ENCODE results near the gene HCRTR1.

HCRTR1 gene

DNA sequence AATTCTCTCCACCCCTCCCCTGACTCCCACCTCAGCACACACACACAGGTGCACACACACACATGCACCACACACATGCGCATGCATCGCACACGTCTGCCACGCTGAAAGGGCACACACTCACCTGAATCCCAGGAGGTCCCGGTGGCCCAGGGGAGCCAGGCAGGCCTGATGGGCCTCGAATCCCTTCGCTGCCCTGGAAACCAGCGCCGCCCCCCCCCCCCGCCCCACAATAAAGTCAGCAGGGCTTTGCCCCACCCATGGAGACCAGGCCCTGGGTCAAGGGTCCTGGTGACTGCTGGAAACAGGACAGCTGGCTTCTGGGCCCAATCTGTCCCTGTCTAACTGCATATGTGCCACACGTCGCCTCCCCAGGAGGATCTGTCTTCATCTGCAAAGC, 45.0 kb downstream of the HCRTR1 start:
- no peak overlapping the region for H3K4me3 ChIP-seq (replicated peaks; ENCODE audit: low read depth, low read length)
- DNase-seq (ENCODE audit: extremely low read depth, low read depth) = no peak
- TF ChIP-seq, protein P1, sequence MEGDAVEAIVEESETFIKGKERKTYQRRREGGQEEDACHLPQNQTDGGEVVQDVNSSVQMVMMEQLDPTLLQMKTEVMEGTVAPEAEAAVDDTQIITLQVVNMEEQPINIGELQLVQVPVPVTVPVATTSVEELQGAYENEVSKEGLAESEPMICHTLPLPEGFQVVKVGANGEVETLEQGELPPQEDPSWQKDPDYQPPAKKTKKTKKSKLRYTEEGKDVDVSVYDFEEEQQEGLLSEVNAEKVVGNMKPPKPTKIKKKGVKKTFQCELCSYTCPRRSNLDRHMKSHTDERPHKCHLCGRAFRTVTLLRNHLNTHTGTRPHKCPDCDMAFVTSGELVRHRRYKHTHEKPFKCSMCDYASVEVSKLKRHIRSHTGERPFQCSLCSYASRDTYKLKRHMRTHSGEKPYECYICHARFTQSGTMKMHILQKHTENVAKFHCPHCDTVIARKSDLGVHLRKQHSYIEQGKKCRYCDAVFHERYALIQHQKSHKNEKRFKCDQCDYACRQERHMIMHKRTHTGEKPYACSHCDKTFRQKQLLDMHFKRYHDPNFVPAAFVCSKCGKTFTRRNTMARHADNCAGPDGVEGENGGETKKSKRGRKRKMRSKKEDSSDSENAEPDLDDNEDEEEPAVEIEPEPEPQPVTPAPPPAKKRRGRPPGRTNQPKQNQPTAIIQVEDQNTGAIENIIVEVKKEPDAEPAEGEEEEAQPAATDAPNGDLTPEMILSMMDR (IDR thresholded peaks at IDR 0.05; ENCODE audit: low read depth, low read length, missing control alignments) = no peak

DNA sequence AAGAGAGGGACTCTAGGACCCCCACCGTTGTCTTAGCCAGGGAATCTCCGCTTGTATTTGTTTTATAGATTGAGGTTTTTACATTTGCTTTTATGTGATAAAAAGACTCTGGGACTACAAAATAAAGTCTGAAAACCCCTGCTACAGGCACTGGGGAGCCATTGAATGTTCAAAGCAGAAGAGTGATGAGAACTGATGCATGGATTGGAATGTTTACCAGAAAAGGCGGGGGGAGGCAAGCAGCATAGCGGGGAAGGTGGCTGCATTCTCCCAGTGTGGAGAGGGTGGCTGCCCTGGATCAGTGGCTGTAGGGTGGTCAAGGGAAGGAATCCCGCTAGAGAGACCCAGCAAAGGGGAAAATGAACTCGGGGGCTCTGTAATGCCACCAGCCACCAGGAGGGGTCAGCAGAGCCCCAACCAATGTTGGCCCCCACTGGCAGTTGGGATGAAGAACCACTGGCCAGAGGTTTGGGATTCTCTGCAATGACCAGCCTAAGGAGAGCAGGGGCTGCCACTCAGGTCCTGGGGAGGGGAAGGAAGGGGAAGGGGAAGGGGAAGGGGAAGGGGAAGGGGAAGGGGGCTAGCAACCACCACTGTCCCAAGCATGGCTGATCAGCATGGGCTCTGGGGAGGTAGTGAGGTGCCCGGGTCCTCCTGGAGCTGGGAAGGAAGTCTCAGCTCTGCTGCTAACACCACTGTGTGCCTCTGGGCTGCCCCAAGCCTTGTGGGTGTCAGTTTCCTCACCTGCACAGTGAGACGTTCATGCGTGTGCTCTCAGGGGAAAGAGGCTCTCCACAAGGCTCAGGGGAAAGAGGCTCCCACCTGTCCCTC, 46.3 kb downstream of the HCRTR1 start:
- H3K4me3 ChIP-seq (replicated peaks; ENCODE audit: low read depth, low read length) = no peak overlapping the region
- no peak for DNase-seq (ENCODE audit: extremely low read depth, low read depth)
- TF ChIP-seq, protein P1 (IDR thresholded peaks at IDR 0.05; ENCODE audit: low read depth, low read length, missing control alignments) = peak; percentile 82

DNA sequence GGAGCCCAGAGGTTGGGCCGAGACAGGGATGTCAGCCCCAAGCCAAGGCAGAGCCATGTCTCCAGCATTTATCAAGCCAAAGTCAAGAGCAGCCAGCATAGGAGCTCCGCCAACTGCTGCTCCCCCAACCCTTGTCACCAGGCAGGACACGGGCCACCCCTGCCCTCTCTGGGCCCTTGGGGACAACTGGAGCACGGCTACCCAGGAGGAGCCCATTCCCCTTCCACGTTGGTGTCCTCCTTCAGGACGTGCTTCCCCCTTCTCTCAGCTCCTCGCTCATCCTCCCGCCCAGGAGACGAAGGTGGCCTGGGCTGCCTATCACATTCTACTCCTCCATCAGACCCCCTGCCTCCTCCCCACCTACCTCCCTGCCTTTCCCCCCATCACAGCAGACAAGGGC, 47.0 kb downstream of the HCRTR1 start:
- TF ChIP-seq, protein P1 (IDR thresholded peaks at IDR 0.05; ENCODE audit: low read depth, low read length, missing control alignments) = no peak
- H3K4me3 ChIP-seq (replicated peaks; ENCODE audit: low read depth, low read length) = no peak overlapping the region
- no peak for DNase-seq (ENCODE audit: extremely low read depth, low read depth)

DNA sequence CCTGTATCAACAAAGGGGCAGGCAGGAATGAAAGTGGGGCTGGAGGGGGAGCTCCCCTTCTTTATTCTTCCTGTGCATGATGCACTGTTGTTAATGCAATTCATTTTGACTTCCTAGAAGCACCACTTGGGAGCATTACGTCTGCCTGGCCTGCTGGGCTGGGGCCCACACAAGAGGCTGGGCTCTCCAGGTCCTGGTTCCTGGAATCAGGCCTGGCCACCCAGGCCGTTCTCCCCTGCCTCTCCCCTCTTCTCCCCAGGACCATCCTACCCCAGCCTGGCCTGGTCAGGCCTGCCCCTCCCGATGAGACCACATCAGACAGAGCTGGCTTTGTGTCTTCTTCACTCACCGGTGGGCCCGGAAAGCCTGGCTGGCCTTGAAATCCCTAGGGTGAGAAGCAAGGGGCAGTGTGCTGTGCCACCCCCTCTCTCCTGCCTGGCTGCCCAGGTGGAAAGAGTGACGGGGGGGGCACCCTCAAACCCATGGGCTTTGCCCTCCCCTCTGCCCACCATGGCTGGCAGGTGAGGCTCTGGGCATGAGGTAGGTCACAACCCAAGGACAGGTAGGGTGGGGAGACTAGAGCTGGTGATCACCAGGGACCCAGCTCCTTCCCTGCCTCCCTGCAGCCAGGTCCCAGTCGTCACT, 47.9 kb downstream of the HCRTR1 start:
- TF ChIP-seq, protein P1 (IDR thresholded peaks at IDR 0.05; ENCODE audit: low read depth, low read length, missing control alignments) = no peak

DNA sequence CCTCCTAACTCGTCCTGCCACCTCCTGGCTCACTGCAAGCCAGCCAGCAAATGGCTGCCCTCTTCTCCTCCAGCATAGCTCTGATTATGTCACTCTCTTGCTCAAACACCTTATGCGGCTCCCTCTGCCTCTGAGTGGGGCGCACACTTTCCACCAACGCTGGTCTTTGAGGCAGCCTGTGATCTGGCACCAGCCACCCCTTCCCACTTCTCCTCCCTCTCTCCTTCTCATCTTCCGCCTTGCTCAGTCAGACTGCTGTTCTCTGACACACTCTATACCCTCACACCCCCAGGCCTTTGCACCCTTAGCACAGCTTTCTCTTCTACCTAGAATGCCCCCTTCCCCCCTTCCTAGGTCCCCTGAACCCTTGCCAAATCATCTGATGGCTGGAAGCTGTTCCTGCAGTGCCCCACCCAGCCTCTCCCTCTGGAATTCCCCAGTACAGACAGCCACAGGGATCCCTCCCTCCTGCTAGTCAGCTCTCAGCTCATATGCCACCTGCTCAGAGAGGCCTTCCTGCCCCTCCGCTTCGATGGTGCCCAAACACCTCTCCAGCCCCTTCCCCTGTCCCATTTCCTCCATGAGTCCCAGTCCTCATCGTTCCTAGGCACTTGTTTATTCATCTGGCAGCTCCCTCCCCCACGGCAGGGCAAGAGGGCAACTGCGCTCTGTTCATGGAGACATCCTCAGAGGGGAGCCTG, 48.9 kb downstream of the HCRTR1 start:
- TF ChIP-seq, protein P1 (IDR thresholded peaks at IDR 0.05; ENCODE audit: low read depth, low read length, missing control alignments) = no peak
- no peak overlapping the region for H3K4me3 ChIP-seq (replicated peaks; ENCODE audit: low read depth, low read length)
- peak; percentile 25 for DNase-seq (ENCODE audit: extremely low read depth, low read depth)

More for the DNA sequence above, 47.9 kb downstream of the HCRTR1 start:
- DNase-seq (ENCODE audit: extremely low read depth, low read depth) = no peak
- H3K4me3 ChIP-seq (replicated peaks; ENCODE audit: low read depth, low read length) = no peak overlapping the region

DNA sequence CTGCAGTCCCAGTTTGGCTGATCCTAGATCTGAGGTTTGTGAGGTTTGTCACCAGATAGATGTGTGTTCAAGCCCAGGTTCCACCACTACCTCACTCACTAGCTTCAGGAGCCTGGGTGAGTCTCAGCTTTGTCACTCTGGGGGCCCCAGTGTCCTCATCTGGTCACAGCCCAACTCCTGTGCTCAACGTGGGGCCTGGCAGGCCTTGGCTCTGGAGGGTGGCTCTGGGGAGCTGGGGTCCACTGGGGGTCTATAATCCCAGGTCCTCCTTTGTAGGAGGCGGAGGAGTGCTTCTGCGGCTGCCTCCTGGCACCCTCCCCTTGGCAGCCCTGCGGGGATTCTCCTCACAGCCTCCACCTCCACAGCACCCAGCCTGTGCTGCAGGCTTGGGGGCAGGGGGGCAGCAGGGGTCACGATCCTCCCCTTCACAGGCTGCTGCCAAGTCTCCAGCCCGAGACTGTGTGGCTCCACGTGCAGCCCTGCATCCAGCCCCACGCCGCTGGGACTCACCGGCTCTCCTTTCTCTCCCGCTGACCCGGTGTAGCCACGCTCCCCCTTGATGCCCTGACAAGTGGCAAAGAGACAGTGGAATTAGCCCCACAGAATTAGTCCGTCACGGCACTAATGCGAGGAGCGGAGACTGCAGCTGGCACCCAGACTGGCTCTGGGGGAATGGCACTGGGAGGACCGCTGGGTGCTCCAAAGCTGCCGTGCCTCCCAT, 49.7 kb downstream of the HCRTR1 start:
- no peak for DNase-seq (ENCODE audit: extremely low read depth, low read depth)

More for the DNA sequence above, 49.7 kb downstream of the HCRTR1 start:
- TF ChIP-seq, protein P1 (IDR thresholded peaks at IDR 0.05; ENCODE audit: low read depth, low read length, missing control alignments) = no peak
- no peak overlapping the region for H3K4me3 ChIP-seq (replicated peaks; ENCODE audit: low read depth, low read length)
